AG09309 (cell line): Measurements from ENCODE around the gene SLC4A11.

Experiments used
- DNase-seq: peaks from one replicate; pipeline ENCODE4 v3.0.0-alpha.2; 2010; ENCODE audit warnings: low read depth
- H3K4me3 ChIP-seq: 2 replicates; pipeline ENCODE4 v1.5.1; 2011; ENCODE audit warnings: mild to moderate bottlenecking, low read depth, low read length, moderate library complexity; ENCODE audit not compliant: control insufficient read depth
- TF ChIP-seq, protein P1 (sequence below): IDR thresholded peaks from 2 replicates; pipeline ENCODE4 v1.5.1; 2011; ENCODE audit warnings: mild to moderate bottlenecking, low read depth, low read length, inconsistent platforms; ENCODE audit not compliant: insufficient read depth, control insufficient read depth; ENCODE audit errors: missing control alignments

SLC4A11 gene

DNA sequence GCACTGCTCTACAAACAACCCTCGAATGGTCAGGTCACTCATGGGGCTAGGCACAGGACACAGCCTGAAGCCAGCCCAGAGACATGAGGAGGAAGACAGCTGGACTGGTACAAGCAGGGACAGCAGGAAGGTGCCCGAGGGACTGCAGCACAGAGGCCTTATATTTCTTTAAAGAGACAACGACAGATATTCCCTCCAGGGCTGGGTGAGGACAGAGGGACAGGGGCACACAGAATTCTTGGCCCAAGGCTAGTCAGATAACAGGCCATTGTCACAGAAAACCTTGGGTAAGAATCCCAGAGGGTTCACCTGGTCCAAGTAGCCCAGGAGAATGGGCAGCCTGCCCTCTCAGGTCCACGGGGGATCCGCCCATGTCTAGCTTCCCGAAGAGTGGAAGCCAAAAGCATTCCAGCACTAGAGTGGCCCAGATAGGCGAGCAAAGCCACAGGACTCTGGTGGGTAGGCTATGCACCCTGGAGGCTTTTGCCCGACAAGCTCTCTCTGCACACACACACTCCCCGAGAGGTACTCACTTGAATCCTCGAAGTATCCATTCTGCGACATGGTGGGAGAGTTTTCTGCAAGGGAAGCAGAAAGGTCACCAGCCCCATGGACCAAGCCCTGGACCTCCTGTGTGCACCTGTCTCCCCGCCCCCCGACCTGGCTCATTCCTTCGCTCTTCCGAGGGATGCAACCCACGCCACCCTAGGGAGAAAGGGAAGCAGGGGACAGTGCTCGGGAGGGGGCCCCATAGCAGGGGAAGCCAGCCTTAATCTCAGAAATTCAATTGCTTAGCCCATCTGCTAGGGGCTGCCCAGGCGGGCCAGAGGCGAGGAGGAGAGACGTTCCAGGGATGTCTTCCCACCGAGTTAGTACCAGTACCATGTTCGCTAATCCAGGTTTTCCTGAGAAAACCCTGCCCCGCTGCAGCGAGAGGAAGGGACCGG lies 1.7 kb downstream of the SLC4A11 start:
- TF ChIP-seq, protein P1, sequence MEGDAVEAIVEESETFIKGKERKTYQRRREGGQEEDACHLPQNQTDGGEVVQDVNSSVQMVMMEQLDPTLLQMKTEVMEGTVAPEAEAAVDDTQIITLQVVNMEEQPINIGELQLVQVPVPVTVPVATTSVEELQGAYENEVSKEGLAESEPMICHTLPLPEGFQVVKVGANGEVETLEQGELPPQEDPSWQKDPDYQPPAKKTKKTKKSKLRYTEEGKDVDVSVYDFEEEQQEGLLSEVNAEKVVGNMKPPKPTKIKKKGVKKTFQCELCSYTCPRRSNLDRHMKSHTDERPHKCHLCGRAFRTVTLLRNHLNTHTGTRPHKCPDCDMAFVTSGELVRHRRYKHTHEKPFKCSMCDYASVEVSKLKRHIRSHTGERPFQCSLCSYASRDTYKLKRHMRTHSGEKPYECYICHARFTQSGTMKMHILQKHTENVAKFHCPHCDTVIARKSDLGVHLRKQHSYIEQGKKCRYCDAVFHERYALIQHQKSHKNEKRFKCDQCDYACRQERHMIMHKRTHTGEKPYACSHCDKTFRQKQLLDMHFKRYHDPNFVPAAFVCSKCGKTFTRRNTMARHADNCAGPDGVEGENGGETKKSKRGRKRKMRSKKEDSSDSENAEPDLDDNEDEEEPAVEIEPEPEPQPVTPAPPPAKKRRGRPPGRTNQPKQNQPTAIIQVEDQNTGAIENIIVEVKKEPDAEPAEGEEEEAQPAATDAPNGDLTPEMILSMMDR, result no peak
- DNase-seq, result no peak
- no peak overlapping the region for H3K4me3 ChIP-seq

DNA sequence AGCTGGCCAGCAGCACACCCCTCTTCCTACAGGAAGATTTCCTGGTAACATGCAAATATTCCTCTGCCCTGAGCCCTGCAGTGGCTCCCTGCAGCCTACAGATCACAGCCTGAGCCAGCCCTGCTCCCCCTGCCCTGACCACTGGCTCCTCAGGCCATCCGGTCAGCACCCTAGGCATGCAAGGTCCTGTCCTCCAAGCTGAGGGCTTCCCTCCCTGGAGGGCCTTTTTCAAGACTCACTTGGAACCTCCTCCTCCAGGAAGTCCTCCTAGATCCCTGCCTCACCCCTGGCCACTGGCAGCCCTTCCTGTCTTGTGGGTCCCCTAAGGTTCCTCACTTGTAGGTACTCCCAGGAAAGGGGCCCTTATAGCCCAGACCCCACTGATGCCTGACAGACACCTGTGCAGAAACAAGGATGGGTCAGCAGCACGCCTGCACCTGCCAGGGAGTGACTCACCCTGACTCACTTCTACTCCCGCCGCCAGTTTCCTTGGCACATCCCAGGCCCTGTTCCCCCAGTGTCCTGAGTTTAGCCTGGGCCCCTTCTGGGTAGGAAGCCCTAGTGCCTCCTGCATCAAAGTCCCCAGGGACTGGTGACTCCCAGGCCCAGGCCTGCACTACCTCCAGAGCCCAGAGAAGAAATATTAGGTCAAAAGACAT lies 3.2 kb downstream of the SLC4A11 start:
- TF ChIP-seq, protein P1, result no peak
- no peak for DNase-seq
- H3K4me3 ChIP-seq, result no peak overlapping the region

DNA sequence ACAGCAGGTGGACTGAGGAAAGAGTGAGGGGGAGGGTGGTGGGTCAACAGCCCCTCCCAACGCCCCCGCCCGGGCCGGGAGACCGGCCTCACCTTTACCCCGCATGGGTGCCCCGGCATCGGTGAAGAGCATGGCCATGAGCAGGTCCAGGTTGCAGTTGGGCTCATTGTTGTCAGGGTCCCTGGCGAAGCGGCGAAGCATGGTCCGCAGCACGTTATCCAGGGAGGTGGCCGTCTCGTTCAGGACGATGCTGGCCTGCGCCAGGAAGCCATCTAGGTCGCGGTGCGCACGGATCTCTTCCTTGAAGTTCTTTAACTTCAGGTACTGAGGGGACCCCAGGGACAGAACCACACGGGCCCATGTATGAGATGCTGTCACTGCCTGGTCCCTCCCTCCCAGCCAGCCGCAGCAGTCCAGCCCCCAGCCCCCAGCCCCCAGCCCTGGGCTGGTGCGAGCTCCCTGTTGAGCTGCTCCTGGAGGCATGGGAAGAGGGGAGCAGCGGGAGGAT lies 4.9 kb downstream of the SLC4A11 start:
- TF ChIP-seq, protein P1, result no peak
- no peak overlapping the region for H3K4me3 ChIP-seq
- no peak for DNase-seq

DNA sequence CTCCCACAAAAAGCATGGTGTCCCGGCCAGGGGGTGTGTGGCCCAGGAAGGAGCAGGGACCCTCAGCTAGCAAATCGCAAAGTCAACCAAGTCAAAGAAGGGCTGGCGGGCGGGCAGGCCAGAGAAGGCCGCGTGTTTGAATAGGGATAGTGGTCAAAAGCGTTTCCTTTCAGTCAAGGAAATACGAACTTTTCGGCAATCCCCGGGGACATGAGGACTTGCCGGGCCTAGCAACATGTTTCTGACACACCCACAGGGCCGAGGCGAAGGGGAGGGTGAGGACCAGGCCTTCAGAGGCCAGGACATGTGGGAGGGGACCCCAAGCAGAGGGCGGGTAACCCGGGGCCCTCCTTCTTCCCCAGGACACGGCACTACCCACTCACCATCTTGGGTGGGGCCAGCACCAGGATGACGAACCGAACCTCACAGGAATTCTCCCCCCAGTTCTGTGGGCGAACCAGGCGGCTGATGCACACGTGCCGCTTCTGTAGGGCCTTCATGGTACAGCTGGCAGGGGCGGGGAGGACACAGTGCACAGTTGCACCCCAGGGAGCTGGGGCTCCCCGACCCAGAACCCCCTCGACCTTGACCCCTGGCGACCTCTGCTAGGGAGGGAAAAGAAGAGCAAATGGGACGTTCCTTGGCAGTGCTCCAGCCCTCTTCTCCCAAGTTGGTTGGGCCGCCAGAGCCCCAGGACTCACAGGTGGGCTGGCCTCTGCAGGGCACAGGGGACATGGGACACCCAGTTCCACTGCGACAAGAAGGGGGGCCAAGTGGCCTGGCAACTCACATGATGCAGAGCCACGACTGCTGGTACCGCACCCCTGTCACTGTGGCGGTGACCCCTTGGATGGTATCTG lies 5.6 kb downstream of the SLC4A11 start:
- no peak overlapping the region for H3K4me3 ChIP-seq
- DNase-seq, result no peak
- TF ChIP-seq, protein P1, result no peak

DNA sequence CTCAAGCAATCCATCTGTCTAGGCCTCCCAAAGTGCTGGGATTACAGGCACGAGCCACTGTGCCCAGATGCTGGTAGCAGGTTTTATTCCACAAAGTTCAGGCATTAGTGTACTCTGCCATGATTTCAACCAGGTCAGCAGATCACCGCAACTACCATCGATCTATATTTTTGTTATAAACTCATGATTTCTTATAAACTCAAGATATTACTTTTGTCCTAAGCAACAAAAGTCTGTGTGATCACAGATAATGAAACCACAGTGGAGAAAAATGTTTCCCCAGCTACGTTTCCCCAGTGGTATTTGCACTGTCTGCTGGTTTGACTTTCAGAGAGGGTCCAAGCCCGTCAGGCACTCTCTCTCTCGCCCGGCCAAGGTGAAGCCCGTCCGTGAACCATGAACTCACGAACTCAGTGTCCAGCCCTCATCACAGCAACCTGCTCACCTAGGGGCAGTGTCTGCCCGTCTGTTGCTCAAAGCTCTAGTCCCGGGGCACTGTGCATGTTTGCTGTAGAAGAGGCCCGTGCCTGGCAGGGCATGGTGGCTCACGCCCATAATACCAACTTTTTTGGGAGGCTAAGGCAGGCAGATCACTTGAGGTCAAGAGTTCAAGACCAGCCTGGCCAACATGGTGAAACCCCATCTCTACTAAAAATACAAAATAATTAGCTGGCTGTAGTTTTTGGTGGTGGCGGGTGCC lies 7.0 kb downstream of the SLC4A11 start:
- no peak overlapping the region for H3K4me3 ChIP-seq
- DNase-seq, result no peak
- TF ChIP-seq, protein P1, result no peak
